Activated T-cell treated with anti-CD3 and anti-CD28 coated beads for 4 hours (primary cell): ENCODE measurements around the gene SEBOX.
"Not testable (repeated sequence)": the region's sequence is repeated elsewhere in the genome, so short reads cannot be mapped to it uniquely, and the experiment has no call there.

Source experiments
- DNase-seq: peaks from one replicate; pipeline ENCODE4 v3.0.0-alpha.2; 2020

SEBOX gene

GRCh38 chr17:28367641-28368305, 2.8 kb upstream of the SEBOX start:
- no peak for DNase-seq

GRCh38 chr17:28366605-28367004, 1.6 kb upstream of the SEBOX start:
- DNase-seq: no peak

GRCh38 chr17:28365487-28365886, 488 bp upstream of the SEBOX start:
- DNase-seq: no peak

GRCh38 chr17:28363776-28364650, 986 bp downstream of the SEBOX start:
- DNase-seq: no peak

- DNase-seq: no peak
Observed at GRCh38 chr17:28363186-28363585, 1.8 kb downstream of the SEBOX start.

- DNase-seq: no peak
Observed at GRCh38 chr17:28357901-28358197, 7.2 kb downstream of the SEBOX start.

- DNase-seq: peak; percentile 93
Observed at GRCh38 chr17:28357061-28357900, 7.7 kb downstream of the SEBOX start, which contains the start of gene POLDIP2. TSS of gene POLDIP2 (minus strand) at chr17:28357527. CDS start at chr17:28357448, 79 bp downstream.

GRCh38 chr17:28350271-28350670, 14.7 kb downstream of the SEBOX start:
- no peak for DNase-seq

GRCh38 chr17:28348979-28349378, 16.0 kb downstream of the SEBOX start:
- DNase-seq: no peak

- no peak for DNase-seq
Observed at GRCh38 chr17:28347261-28347891, 17.6 kb downstream of the SEBOX start.

- DNase-seq: no peak
Observed at GRCh38 chr17:28346746-28347246, 18.2 kb downstream of the SEBOX start.

- no peak for DNase-seq
Observed at GRCh38 chr17:28346199-28346580, 18.8 kb downstream of the SEBOX start.

GRCh38 chr17:28345419-28346198, 19.4 kb downstream of the SEBOX start:
- no peak for DNase-seq

- DNase-seq: no peak
Observed at GRCh38 chr17:28344435-28344901, 20.5 kb downstream of the SEBOX start.

GRCh38 chr17:28344011-28344410, 21.0 kb downstream of the SEBOX start:
- DNase-seq: no peak

GRCh38 chr17:28343491-28343932, 21.5 kb downstream of the SEBOX start:
- no peak for DNase-seq

- no peak for DNase-seq
Observed at GRCh38 chr17:28342313-28342712, 22.7 kb downstream of the SEBOX start.

GRCh38 chr17:28341516-28341915, 23.5 kb downstream of the SEBOX start:
- no peak for DNase-seq

- no peak for DNase-seq
Observed at GRCh38 chr17:28340374-28340773, 24.6 kb downstream of the SEBOX start.

- DNase-seq: no peak
Observed at GRCh38 chr17:28339431-28339830, 25.6 kb downstream of the SEBOX start.

GRCh38 chr17:28338769-28339212, 26.2 kb downstream of the SEBOX start:
- DNase-seq: not testable (repeated sequence)
